ENCODE results near the gene MIB2.

Gene MIB2

GRCh38 chr1:1577367-1578011, 37.8 kb upstream of the MIB2 start:
- TF ChIP-seq CTCF (IDR thresholded peaks at IDR 0.05), result no peak

GRCh38 chr1:1578371-1578940, 36.8 kb upstream of the MIB2 start:
- no peak for TF ChIP-seq CTCF (IDR thresholded peaks at IDR 0.05)

- TF ChIP-seq CTCF (IDR thresholded peaks at IDR 0.05), result no peak
Observed at GRCh38 chr1:1582585-1583346, 32.5 kb upstream of the MIB2 start.

GRCh38 chr1:1583347-1584010, 31.8 kb upstream of the MIB2 start:
- TF ChIP-seq CTCF (IDR thresholded peaks at IDR 0.05), result no peak

- no peak for TF ChIP-seq CTCF (IDR thresholded peaks at IDR 0.05)
Observed at GRCh38 chr1:1591452-1591851, 23.8 kb upstream of the MIB2 start.

GRCh38 chr1:1593834-1594601, 21.3 kb upstream of the MIB2 start:
- no peak for TF ChIP-seq CTCF (IDR thresholded peaks at IDR 0.05)

Measured in LNCAP (cell line).